Parathyroid adenoma (tissue), 2 donors: Measurements from ENCODE around the gene MLX.

Experiments
- H2AFZ ChIP-seq: fragments of 300-600 bp; sonication (generic); one replicate; pipeline ENCODE4 v1.7.0; 2017; ENCODE audit warnings: antibody characterized with exemption, mild to moderate bottlenecking
- H3K27ac ChIP-seq: fragments of 300-600 bp; sonication (generic); one replicate; pipeline ENCODE4 v1.7.0; 2017
- H3K27me3 ChIP-seq: fragments of 300-600 bp; sonication (generic); one replicate; pipeline ENCODE4 v1.7.0; 2017; ENCODE audit warnings: low read length; ENCODE audit not compliant: control insufficient read depth, insufficient read depth
- H3K36me3 ChIP-seq: fragments of 300-600 bp; sonication (generic); one replicate; pipeline ENCODE4 v1.7.0; 2017; ENCODE audit warnings: low read length; ENCODE audit not compliant: control insufficient read depth, insufficient read depth
- H3K4me1 ChIP-seq: fragments of 300-600 bp; sonication (generic); one replicate; pipeline ENCODE4 v1.7.0; 2017; ENCODE audit warnings: control low read depth
- H3K4me2 ChIP-seq: fragments of 300-600 bp; sonication (generic); one replicate; pipeline ENCODE4 v1.7.0; 2017; ENCODE audit warnings: low read length
- H3K4me3 ChIP-seq: fragments of 300-600 bp; sonication (generic); one replicate; pipeline ENCODE4 v1.7.0; 2017; ENCODE audit warnings: low read depth, low read length
- H3K79me2 ChIP-seq: fragments of 300-600 bp; sonication (generic); one replicate; pipeline ENCODE4 v1.7.0; 2017; ENCODE audit warnings: control low read depth
- H3K9ac ChIP-seq: fragments of 300-600 bp; sonication (generic); one replicate; pipeline ENCODE4 v1.7.0; 2017; ENCODE audit warnings: mild to moderate bottlenecking
- H3K9me3 ChIP-seq: fragments of 300-600 bp; sonication (generic); one replicate; pipeline ENCODE4 v1.7.0; 2017; ENCODE audit warnings: low read length; ENCODE audit not compliant: control insufficient read depth
- TF ChIP-seq, protein P1 (sequence below): fragments of 300-600 bp; sonication (generic); IDR thresholded peaks from one replicate; pipeline ENCODE4 v1.7.0; 2017; ENCODE audit warnings: antibody characterized with exemption, mild to moderate bottlenecking
- donor health status: primary hyperparathyroidism.

Gene MLX

GRCh38 chr17:42565523-42566214 is 1.2 kb upstream of the MLX start:
- Histone ChIP-seq H3K4me3 (no peak overlapping the region), H3K4me2 (peak overlapping the region; percentile 98)

GRCh38 chr17:42566215-42566882 is 551 bp upstream of the MLX start:
- Histone ChIP-seq H3K4me3 (peak overlapping the region; percentile 80), H2AFZ (peak overlapping the region; percentile 96), H3K27ac (peak overlapping the region; percentile 87), H3K9ac (peak overlapping the region; percentile 72), H3K9me3 (no peaks in the 10 kb centered on the region), H3K27me3 (no peaks in the 10 kb centered on the region), H3K4me1 (peaks cover 24% of the 10 kb centered on the region), H3K36me3 (no peaks in the 10 kb centered on the region), H3K79me2 (peaks cover 29% of the 10 kb centered on the region), H3K4me2 (peak overlapping the region; percentile 98)
- TF ChIP-seq, protein P1, sequence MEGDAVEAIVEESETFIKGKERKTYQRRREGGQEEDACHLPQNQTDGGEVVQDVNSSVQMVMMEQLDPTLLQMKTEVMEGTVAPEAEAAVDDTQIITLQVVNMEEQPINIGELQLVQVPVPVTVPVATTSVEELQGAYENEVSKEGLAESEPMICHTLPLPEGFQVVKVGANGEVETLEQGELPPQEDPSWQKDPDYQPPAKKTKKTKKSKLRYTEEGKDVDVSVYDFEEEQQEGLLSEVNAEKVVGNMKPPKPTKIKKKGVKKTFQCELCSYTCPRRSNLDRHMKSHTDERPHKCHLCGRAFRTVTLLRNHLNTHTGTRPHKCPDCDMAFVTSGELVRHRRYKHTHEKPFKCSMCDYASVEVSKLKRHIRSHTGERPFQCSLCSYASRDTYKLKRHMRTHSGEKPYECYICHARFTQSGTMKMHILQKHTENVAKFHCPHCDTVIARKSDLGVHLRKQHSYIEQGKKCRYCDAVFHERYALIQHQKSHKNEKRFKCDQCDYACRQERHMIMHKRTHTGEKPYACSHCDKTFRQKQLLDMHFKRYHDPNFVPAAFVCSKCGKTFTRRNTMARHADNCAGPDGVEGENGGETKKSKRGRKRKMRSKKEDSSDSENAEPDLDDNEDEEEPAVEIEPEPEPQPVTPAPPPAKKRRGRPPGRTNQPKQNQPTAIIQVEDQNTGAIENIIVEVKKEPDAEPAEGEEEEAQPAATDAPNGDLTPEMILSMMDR, result no peak

More at GRCh38 chr17:42565523-42566214, 1.2 kb upstream of the MLX start:
- Histone ChIP-seq H2AFZ (no peak overlapping the region), H3K9ac (no peak overlapping the region), H3K27me3 (no peaks in the 10 kb centered on the region), H3K36me3 (no peaks in the 10 kb centered on the region), H3K4me1 (peaks cover 24% of the 10 kb centered on the region), H3K9me3 (no peaks in the 10 kb centered on the region), H3K27ac (peak overlapping the region; percentile 87), H3K79me2 (peaks cover 29% of the 10 kb centered on the region)
- TF ChIP-seq, protein P1, result no peak

DNA sequence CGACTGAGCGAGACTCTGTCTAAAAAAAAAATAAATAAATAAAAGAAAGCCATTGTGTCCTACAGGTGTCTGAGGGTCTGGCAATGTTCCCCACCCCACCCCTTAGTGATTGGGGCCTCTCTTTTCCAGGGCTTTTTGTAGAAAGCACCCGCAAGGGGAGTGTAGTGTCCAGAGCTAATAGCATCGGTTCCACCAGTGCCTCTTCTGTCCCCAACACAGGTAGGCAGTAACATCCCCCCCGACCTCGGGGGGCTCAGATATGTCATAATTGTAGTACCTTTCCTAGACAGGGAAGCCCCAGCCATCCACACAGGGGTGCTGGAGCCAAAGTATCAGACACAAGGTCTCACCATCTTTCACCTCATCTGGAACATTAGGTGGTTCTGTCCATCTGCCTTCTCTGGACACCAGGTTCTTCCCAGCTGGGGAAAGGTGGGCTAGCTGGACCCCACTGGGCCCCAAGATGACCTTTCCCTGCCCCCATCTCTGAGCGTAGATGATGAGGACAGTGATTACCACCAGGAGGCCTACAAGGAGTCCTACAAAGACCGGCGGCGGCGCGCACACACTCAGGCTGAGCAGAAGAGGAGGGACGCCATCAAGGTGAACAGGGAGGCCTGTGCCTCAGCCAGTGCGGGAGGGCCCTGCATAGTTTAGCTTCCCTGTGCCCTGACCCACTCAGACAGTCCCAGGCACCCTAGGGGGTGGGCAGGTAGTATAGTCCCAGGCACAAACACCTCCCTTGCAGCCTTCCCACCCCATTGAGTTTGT is 1.6 kb downstream of the MLX start:
- Histone ChIP-seq H3K27me3 (no peaks in the 10 kb centered on the region), H3K9ac (no peak overlapping the region), H3K4me3 (no peak overlapping the region), H3K4me2 (no peak overlapping the region), H3K27ac (no peak overlapping the region), H2AFZ (no peak overlapping the region), H3K36me3 (no peaks in the 10 kb centered on the region), H3K79me2 (peaks cover 13% of the 10 kb centered on the region), H3K9me3 (no peaks in the 10 kb centered on the region), H3K4me1 (peaks cover 16% of the 10 kb centered on the region)
- TF ChIP-seq, protein P1, result no peak

DNA sequence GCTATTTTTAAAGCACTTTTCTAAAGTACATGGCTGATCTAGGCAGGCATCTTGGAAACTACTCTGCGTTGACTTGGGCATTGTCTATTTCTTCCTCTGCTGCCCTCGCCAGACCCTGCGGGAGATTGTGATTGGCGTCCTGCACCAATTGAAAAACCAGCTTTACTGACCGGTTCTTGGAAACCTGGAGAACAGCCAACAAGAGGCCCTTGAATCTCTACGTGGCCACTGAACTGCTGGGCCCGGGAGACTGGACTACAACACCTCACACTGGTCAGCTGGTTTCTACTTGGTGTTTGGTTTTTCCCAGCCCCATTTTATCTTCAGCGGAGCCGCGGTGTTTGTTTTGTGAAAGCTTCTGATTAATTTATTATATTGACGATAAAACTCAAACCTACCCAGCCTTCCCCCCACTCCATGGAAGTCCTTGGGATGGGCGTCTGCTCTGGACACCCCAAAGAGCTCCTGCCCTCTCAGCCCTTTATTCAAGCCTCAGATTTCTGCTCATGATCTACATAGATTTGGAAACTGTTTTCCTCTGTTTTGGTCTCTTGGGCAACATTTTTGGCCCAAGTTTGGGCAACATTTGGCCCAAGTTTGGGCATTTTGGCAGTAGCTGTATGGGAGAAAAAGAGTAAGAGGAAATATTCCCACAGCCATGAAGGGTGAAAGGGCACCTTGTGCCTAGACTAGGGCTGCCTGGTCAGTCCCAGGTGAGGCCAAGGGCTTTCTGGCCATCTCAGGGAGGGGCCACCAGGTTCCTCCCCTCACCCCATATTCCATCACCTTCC is 4.7 kb downstream of the MLX start:
- Histone ChIP-seq H3K4me1 (peaks cover 5% of the 10 kb centered on the region), H3K79me2 (no peaks in the 10 kb centered on the region), H3K27ac (no peak overlapping the region), H3K27me3 (no peaks in the 10 kb centered on the region), H3K4me2 (no peak overlapping the region), H3K36me3 (no peaks in the 10 kb centered on the region), H2AFZ (no peak overlapping the region), H3K9ac (no peak overlapping the region), H3K4me3 (no peak overlapping the region), H3K9me3 (no peaks in the 10 kb centered on the region)
- TF ChIP-seq, protein P1, result no peak
